ENCODE data around the gene RRAD.
A peak's percentile ranks its signal among the peaks of the same experiment; 100 is the strongest.

RRAD gene

DNA sequence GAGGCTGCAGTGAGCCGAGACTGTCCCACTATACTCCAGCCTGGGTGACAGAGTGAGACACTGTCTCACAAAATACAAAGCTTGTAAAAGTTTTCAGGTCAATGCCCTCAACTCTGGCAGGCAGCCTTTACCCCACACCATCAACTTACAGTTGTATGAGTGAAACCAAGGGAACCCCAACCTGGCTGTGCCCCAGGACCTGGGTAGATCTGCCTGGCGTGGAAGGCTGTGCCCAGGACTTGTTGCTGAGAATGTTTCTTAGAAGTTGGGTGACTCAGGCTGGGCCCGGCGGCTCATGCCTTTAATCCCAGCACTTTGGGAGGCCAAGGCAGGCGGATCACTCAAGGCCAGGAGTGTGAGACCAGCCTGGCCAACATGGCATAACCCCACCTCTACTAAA is 43.5 kb upstream of the RRAD start:
- no peaks in the 10 kb centered on the region for H3K9me3 Mint-ChIP-seq
- no peaks in the 10 kb centered on the region for H3K36me3 Mint-ChIP-seq (ENCODE audit: low read depth)
- peaks cover 4% of the 10 kb centered on the region for H3K27me3 Mint-ChIP-seq (ENCODE audit: low read depth)
- H3K4me1 Mint-ChIP-seq = no peaks in the 10 kb centered on the region
- no peak overlapping the region for H3K4me3 Mint-ChIP-seq
- H3K27ac Mint-ChIP-seq = no peak overlapping the region
- TF ChIP-seq, protein P1, sequence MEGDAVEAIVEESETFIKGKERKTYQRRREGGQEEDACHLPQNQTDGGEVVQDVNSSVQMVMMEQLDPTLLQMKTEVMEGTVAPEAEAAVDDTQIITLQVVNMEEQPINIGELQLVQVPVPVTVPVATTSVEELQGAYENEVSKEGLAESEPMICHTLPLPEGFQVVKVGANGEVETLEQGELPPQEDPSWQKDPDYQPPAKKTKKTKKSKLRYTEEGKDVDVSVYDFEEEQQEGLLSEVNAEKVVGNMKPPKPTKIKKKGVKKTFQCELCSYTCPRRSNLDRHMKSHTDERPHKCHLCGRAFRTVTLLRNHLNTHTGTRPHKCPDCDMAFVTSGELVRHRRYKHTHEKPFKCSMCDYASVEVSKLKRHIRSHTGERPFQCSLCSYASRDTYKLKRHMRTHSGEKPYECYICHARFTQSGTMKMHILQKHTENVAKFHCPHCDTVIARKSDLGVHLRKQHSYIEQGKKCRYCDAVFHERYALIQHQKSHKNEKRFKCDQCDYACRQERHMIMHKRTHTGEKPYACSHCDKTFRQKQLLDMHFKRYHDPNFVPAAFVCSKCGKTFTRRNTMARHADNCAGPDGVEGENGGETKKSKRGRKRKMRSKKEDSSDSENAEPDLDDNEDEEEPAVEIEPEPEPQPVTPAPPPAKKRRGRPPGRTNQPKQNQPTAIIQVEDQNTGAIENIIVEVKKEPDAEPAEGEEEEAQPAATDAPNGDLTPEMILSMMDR (IDR thresholded peaks at IDR 0.05; ENCODE audit: unreplicated experiment in 3 of 3) = no peak

DNA sequence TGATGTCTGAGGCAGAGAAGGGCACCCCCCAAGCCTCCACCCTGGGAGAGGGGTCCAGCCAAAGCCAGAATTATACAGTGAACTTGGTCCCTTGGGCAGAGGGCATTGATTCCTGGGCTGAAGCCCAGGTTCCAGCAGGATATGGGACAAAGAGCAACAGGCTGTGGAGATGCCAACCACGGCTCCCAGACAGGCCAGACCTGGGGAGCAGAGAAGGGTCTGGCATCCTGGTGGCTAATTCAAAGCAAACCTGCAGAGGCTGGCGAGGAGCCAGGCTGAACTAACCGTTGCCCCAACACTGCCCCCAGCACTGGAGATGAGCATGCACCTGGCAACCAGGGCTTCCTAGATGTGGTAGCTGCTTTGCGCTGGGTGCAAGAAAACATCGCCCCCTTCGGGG is 38.7 kb upstream of the RRAD start:
- no peaks in the 10 kb centered on the region for H3K9me3 Mint-ChIP-seq
- H3K4me1 Mint-ChIP-seq = peaks cover 5% of the 10 kb centered on the region
- H3K27me3 Mint-ChIP-seq (ENCODE audit: low read depth) = peaks cover 12% of the 10 kb centered on the region
- no peak overlapping the region for H3K4me3 Mint-ChIP-seq
- no peak overlapping the region for H3K27ac Mint-ChIP-seq
- TF ChIP-seq, protein P1 (IDR thresholded peaks at IDR 0.05; ENCODE audit: unreplicated experiment in 3 of 3) = no peak
- no peaks in the 10 kb centered on the region for H3K36me3 Mint-ChIP-seq (ENCODE audit: low read depth)

DNA sequence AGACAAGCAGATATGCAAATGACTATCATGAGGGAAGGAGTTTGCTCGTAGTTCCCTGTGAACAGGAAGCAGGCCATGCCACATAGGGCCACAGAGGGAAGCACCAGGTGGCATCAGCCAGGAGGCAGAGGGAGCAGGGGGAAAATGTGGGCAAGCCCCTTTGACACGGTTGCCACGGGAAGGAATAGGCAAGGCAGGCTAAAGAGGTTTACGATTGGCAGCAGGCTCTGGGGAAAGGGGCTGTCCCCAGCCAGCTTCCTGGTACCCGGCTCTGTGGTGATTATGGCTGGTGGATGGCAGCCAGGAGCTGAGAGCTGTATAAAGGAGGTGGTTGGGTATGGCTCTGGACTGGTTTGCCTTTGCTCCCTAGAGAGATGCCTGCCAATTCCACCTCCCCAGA is 36.6 kb upstream of the RRAD start:
- peaks cover 5% of the 10 kb centered on the region for H3K4me1 Mint-ChIP-seq
- H3K9me3 Mint-ChIP-seq = no peaks in the 10 kb centered on the region
- no peaks in the 10 kb centered on the region for H3K36me3 Mint-ChIP-seq (ENCODE audit: low read depth)
- peak overlapping the region in 2 of 3 experiments; percentile 27 to 78 for H3K4me3 Mint-ChIP-seq
- TF ChIP-seq, protein P1 (IDR thresholded peaks at IDR 0.05; ENCODE audit: unreplicated experiment in 3 of 3) = no peak
- peaks cover 16% of the 10 kb centered on the region for H3K27me3 Mint-ChIP-seq (ENCODE audit: low read depth)
- H3K27ac Mint-ChIP-seq = no peak overlapping the region

DNA sequence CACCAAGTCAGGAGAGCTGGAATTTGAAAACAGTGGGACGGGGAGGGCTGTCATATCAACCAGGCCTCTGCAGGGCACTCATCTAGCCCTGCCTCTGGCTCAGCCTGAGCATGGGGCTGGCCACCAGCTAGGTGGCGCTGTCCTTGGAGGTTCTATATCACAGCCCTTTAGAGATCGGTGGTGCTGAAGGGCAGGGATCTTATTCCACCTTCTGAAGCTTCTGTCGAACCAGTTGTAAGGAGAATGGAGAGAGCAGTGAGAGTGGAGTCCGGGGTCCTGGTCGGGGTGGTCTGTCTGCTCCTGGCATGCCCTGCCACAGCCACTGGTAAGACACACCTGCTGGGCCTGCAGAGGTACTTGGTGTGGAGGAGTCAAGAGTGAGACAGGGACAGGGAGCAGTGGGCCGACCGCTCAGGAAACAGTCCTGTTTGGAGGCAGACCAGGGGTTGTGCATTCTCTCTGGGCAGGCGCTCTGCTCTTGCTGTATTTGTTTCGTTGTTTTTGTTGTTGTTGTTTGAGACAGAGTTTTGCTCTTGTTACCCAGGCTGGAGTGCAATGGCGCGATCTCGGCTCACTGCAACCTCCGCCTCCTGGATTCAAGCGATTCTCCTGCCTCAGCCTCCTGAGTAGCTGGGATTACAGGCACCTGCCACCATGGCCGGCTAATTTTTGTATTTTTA is 35.9 kb upstream of the RRAD start, which contains the start of gene CES3:
CES3 (plus strand) TSS at position 202 of the 680 bp plus-strand sequence; CDS start at position 244, 42 bp downstream.
- Mint-ChIP-seq H3K4me3 (peak within 1 kb of the TSS; percentile 71 to 78 (median 74)), H3K27ac (peak within 1 kb of the TSS in 1 of 3 experiments; percentile 36), H3K9me3 (no peaks in the 10 kb centered on the region), H3K4me1 (peaks cover 5% of the 10 kb centered on the region), H3K27me3 (ENCODE audit: low read depth) (peaks cover 16% of the 10 kb centered on the region), H3K36me3 (ENCODE audit: low read depth) (no peaks in the 10 kb centered on the region)
- TF ChIP-seq, protein P1 (IDR thresholded peaks at IDR 0.05; ENCODE audit: unreplicated experiment in 3 of 3) = peak; percentile 79 to 84 (median 83)

DNA sequence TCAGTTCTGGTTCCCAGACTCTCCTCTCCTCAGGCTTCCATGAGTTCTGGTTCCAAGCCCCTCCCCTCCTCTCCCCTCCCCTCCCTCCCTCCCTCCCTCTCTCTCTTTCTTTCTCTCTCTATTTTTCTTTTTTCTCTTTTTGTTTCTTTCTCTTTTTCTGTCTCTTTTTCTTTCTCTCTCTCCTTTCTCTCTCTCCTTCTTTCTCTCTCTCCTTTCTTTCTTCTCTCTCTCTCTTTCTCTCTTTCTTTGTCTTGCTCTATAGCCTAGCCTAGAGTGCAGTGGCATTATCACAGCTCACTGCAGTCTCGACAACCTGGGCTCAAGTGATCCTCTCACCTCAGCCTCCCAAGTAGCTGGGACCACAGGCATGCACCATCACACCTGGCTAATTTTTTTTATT is 34.9 kb upstream of the RRAD start:
- Mint-ChIP-seq H3K36me3 (ENCODE audit: low read depth) (no peaks in the 10 kb centered on the region), H3K9me3 (no peaks in the 10 kb centered on the region), H3K27ac (no peak overlapping the region), H3K4me3 (no peak overlapping the region), H3K4me1 (peaks cover 5% of the 10 kb centered on the region), H3K27me3 (ENCODE audit: low read depth) (peaks cover 20% of the 10 kb centered on the region)
- TF ChIP-seq, protein P1 (IDR thresholded peaks at IDR 0.05; ENCODE audit: unreplicated experiment in 3 of 3) = no peak

DNA sequence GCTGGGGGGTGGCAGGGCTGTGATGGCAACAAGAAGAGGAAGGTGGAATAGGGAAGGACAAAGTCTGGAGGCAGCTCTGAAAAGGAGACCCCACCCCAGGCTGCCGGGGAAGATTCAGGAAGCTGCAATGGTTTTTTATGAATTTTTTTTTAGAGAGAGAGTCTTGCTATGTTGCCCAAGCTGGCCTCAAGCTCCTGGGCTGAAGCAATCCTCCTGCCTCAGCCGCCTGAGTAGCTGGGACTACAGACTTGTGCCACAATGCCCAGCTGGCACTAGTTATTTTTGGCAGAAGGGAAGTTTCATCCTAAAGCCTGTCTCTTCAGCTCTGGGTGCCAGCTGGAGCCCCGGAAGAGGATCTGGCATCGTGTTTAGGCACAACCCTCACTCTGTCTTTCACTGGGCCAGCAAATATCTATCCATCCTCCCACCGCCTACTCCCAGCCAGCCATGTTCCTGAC is 34.4 kb upstream of the RRAD start:
- H3K9me3 Mint-ChIP-seq = no peaks in the 10 kb centered on the region
- peaks cover 22% of the 10 kb centered on the region for H3K27me3 Mint-ChIP-seq (ENCODE audit: low read depth)
- H3K4me3 Mint-ChIP-seq = no peak overlapping the region
- H3K4me1 Mint-ChIP-seq = peaks cover 5% of the 10 kb centered on the region
- H3K27ac Mint-ChIP-seq = no peak overlapping the region
- TF ChIP-seq, protein P1 (IDR thresholded peaks at IDR 0.05; ENCODE audit: unreplicated experiment in 3 of 3) = no peak
- no peaks in the 10 kb centered on the region for H3K36me3 Mint-ChIP-seq (ENCODE audit: low read depth)
